ENCODE results near the gene CD300E. TPM values are rescaled to one million over a fixed set of nuclear protein-coding genes. Genes with fewer than 3 reads are reported as not detected.
A peak's percentile ranks its signal among the peaks of the same experiment; 100 is the strongest.

The CD300E gene
- total and polyA plus RNA-seq, 9 donors, result 0.07 to 0.49 (median 0.15) TPM

GRCh38 chr17:74601944-74602572 is 21.5 kb downstream of the CD300E start:
- peaks cover 10% of the 10 kb centered on the region for H3K27me3 ChIP-seq (ENCODE audit: control insufficient read depth, insufficient read depth, low read length)
- DNase-seq, result peak; percentile 25

GRCh38 chr17:74599448-74599939 is 24.0 kb downstream of the CD300E start:
- Histone ChIP-seq H3K27ac (ENCODE audit: low read length) (no peak overlapping the region), H3K9me3 (replicated peaks; ENCODE audit: control insufficient read depth, low read depth, low read length) (no peaks in the 10 kb centered on the region), H3K4me3 (ENCODE audit: low read length) (no peak overlapping the region), H3K27me3 (ENCODE audit: control insufficient read depth, insufficient read depth, low read length) (peaks cover 7% of the 10 kb centered on the region), H3K4me1 (ENCODE audit: control insufficient read depth, insufficient read depth, low read length) (peaks cover 7% of the 10 kb centered on the region), H3K36me3 (ENCODE audit: control insufficient read depth, insufficient read depth, low read length) (no peaks in the 10 kb centered on the region)
- peak; percentile 61 for DNase-seq
- 19% methylated on average over 8 of the region's 10 CpGs for WGBS (ENCODE audit: insufficient coverage)

More at GRCh38 chr17:74601944-74602572, 21.5 kb downstream of the CD300E start:
- Histone ChIP-seq H3K27ac (ENCODE audit: low read length) (no peak overlapping the region), H3K36me3 (ENCODE audit: control insufficient read depth, insufficient read depth, low read length) (no peaks in the 10 kb centered on the region), H3K9me3 (replicated peaks; ENCODE audit: control insufficient read depth, low read depth, low read length) (no peaks in the 10 kb centered on the region), H3K4me3 (ENCODE audit: low read length) (no peak overlapping the region), H3K4me1 (ENCODE audit: control insufficient read depth, insufficient read depth, low read length) (peaks cover 7% of the 10 kb centered on the region)
- WGBS (ENCODE audit: insufficient coverage), result 48% methylated on average over 6 of the region's 12 CpGs

- DNase-seq, result peak; percentile 48
- WGBS (ENCODE audit: insufficient coverage), result 21% methylated on average over 2 of the region's 3 CpGs
- Histone ChIP-seq H3K9me3 (replicated peaks; ENCODE audit: control insufficient read depth, low read depth, low read length) (no peaks in the 10 kb centered on the region), H3K4me1 (ENCODE audit: control insufficient read depth, insufficient read depth, low read length) (peaks cover 7% of the 10 kb centered on the region), H3K36me3 (ENCODE audit: control insufficient read depth, insufficient read depth, low read length) (no peaks in the 10 kb centered on the region), H3K27ac (ENCODE audit: low read length) (no peak overlapping the region), H3K27me3 (ENCODE audit: control insufficient read depth, insufficient read depth, low read length) (peaks cover 7% of the 10 kb centered on the region), H3K4me3 (ENCODE audit: low read length) (no peak overlapping the region)
Measured at GRCh38 chr17:74599023-74599399, 24.5 kb downstream of the CD300E start.

- no peak for DNase-seq
- Histone ChIP-seq H3K4me3 (ENCODE audit: low read length) (no peak overlapping the region), H3K27me3 (ENCODE audit: control insufficient read depth, insufficient read depth, low read length) (peaks cover 7% of the 10 kb centered on the region), H3K36me3 (ENCODE audit: control insufficient read depth, insufficient read depth, low read length) (no peaks in the 10 kb centered on the region), H3K4me1 (ENCODE audit: control insufficient read depth, insufficient read depth, low read length) (peaks cover 7% of the 10 kb centered on the region), H3K27ac (ENCODE audit: low read length) (no peak overlapping the region), H3K9me3 (replicated peaks; ENCODE audit: control insufficient read depth, low read depth, low read length) (no peaks in the 10 kb centered on the region)
- 65% methylated on average over 2 of the region's 4 CpGs for WGBS (ENCODE audit: insufficient coverage)
Measured at GRCh38 chr17:74598346-74599022, 25.1 kb downstream of the CD300E start.

- H3K4me1 ChIP-seq (ENCODE audit: control insufficient read depth, insufficient read depth, low read length), result peaks cover under 1% of the 10 kb centered on the region
- H3K27ac ChIP-seq (ENCODE audit: low read length), result no peak overlapping the region
- H3K4me3 ChIP-seq (ENCODE audit: low read length), result no peak overlapping the region
- 80% methylated on average over 1 of the region's 8 CpGs for WGBS (ENCODE audit: insufficient coverage)
- no peaks in the 10 kb centered on the region for H3K36me3 ChIP-seq (ENCODE audit: control insufficient read depth, insufficient read depth, low read length)
- no peak for DNase-seq
- H3K9me3 ChIP-seq (replicated peaks; ENCODE audit: control insufficient read depth, low read depth, low read length), result no peaks in the 10 kb centered on the region
- peaks cover 7% of the 10 kb centered on the region for H3K27me3 ChIP-seq (ENCODE audit: control insufficient read depth, insufficient read depth, low read length)
Measured at GRCh38 chr17:74597069-74597790, 26.3 kb downstream of the CD300E start.

GRCh38 chr17:74595037-74595750 is 28.3 kb downstream of the CD300E start:
- 60% methylated on average over 2 of the region's 6 CpGs for WGBS (ENCODE audit: insufficient coverage)
- H3K27ac ChIP-seq (ENCODE audit: low read length), result no peak overlapping the region
- no peaks in the 10 kb centered on the region for H3K36me3 ChIP-seq (ENCODE audit: control insufficient read depth, insufficient read depth, low read length)
- no peak for DNase-seq
- H3K9me3 ChIP-seq (replicated peaks; ENCODE audit: control insufficient read depth, low read depth, low read length), result no peaks in the 10 kb centered on the region
- no peak overlapping the region for H3K4me3 ChIP-seq (ENCODE audit: low read length)
- peaks cover 7% of the 10 kb centered on the region for H3K27me3 ChIP-seq (ENCODE audit: control insufficient read depth, insufficient read depth, low read length)
- no peaks in the 10 kb centered on the region for H3K4me1 ChIP-seq (ENCODE audit: control insufficient read depth, insufficient read depth, low read length)

GRCh38 chr17:74592087-74592990 is 31.2 kb downstream of the CD300E start, which contains the start of gene CD300LD:
TSS of gene CD300LD (minus strand) at chr17:74592283. CDS start at chr17:74592202, 81 bp downstream.
- 67% methylated on average over 9 of the region's 14 CpGs for WGBS (ENCODE audit: insufficient coverage)
- Histone ChIP-seq H3K4me1 (ENCODE audit: control insufficient read depth, insufficient read depth, low read length) (no peaks in the 10 kb centered on the region), H3K27me3 (ENCODE audit: control insufficient read depth, insufficient read depth, low read length) (peaks cover 4% of the 10 kb centered on the region)

GRCh38 chr17:74591503-74591902 is 32.0 kb downstream of the CD300E start:
- Histone ChIP-seq H3K27ac (ENCODE audit: low read length) (no peak overlapping the region), H3K4me3 (ENCODE audit: low read length) (no peak overlapping the region), H3K4me1 (ENCODE audit: control insufficient read depth, insufficient read depth, low read length) (no peaks in the 10 kb centered on the region), H3K9me3 (replicated peaks; ENCODE audit: control insufficient read depth, low read depth, low read length) (no peaks in the 10 kb centered on the region), H3K36me3 (ENCODE audit: control insufficient read depth, insufficient read depth, low read length) (no peaks in the 10 kb centered on the region), H3K27me3 (ENCODE audit: control insufficient read depth, insufficient read depth, low read length) (peaks cover 4% of the 10 kb centered on the region)
- DNase-seq, result no peak
- no CpG with 5 or more reads among the region's 1 CpG for WGBS (ENCODE audit: insufficient coverage)

More at GRCh38 chr17:74592087-74592990, 31.2 kb downstream of the CD300E start, which contains the start of gene CD300LD:
- H3K27ac ChIP-seq (ENCODE audit: low read length), result no peak within 1 kb of the TSS
- no peaks in the 10 kb centered on the region for H3K9me3 ChIP-seq (replicated peaks; ENCODE audit: control insufficient read depth, low read depth, low read length)
- no peak within 1 kb of the TSS for H3K4me3 ChIP-seq (ENCODE audit: low read length)
- no peak for DNase-seq
- H3K36me3 ChIP-seq (ENCODE audit: control insufficient read depth, insufficient read depth, low read length), result no peaks in the 10 kb centered on the region

GRCh38 chr17:74585711-74586110 is 37.8 kb downstream of the CD300E start:
- Histone ChIP-seq H3K36me3 (ENCODE audit: control insufficient read depth, insufficient read depth, low read length) (no peaks in the 10 kb centered on the region), H3K27me3 (ENCODE audit: control insufficient read depth, insufficient read depth, low read length) (peaks cover 3% of the 10 kb centered on the region), H3K9me3 (replicated peaks; ENCODE audit: control insufficient read depth, low read depth, low read length) (no peaks in the 10 kb centered on the region), H3K27ac (ENCODE audit: low read length) (no peak overlapping the region), H3K4me3 (ENCODE audit: low read length) (no peak overlapping the region), H3K4me1 (ENCODE audit: control insufficient read depth, insufficient read depth, low read length) (no peaks in the 10 kb centered on the region)
- WGBS (ENCODE audit: insufficient coverage), result 88% methylated on average over 3 of the region's 5 CpGs
- DNase-seq, result no peak

All from muscle of leg (tissue), 11 donors.